ENCODE data around the gene CTDSP1.

The CTDSP1 gene

GRCh38 chr2:218399391-218400166 lies at the start of gene CTDSP1:
Gene CTDSP1 (plus strand): TSS chr2:218399868. CDS start chr2:218400091, 223 bp downstream.
- TF ChIP-seq, protein P1, sequence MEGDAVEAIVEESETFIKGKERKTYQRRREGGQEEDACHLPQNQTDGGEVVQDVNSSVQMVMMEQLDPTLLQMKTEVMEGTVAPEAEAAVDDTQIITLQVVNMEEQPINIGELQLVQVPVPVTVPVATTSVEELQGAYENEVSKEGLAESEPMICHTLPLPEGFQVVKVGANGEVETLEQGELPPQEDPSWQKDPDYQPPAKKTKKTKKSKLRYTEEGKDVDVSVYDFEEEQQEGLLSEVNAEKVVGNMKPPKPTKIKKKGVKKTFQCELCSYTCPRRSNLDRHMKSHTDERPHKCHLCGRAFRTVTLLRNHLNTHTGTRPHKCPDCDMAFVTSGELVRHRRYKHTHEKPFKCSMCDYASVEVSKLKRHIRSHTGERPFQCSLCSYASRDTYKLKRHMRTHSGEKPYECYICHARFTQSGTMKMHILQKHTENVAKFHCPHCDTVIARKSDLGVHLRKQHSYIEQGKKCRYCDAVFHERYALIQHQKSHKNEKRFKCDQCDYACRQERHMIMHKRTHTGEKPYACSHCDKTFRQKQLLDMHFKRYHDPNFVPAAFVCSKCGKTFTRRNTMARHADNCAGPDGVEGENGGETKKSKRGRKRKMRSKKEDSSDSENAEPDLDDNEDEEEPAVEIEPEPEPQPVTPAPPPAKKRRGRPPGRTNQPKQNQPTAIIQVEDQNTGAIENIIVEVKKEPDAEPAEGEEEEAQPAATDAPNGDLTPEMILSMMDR (IDR thresholded peaks at IDR 0.05; ENCODE audit: insufficient read depth, low read length, poor library complexity, severe bottlenecking), result no peak
- Histone ChIP-seq H3K27me3 (replicated peaks; ENCODE audit: control insufficient read depth, insufficient read depth, low read length) (no peaks in the 10 kb centered on the region), H3K4me3 (replicated peaks; ENCODE audit: low read depth, low read length) (peak within 1 kb of the TSS; percentile 88), H3K36me3 (ENCODE audit: control insufficient read depth, insufficient read depth, low read length) (peaks cover 10% of the 10 kb centered on the region)
- peak; percentile 96 for DNase-seq (ENCODE audit: extremely low read depth, insufficient read length)

GRCh38 chr2:218354045-218354444 lies 45.6 kb upstream of the CTDSP1 start:
- H3K4me3 ChIP-seq (replicated peaks; ENCODE audit: low read depth, low read length), result no peak overlapping the region
- H3K36me3 ChIP-seq (ENCODE audit: control insufficient read depth, insufficient read depth, low read length), result no peaks in the 10 kb centered on the region
- DNase-seq (ENCODE audit: extremely low read depth, insufficient read length), result no peak
- TF ChIP-seq, protein P1 (IDR thresholded peaks at IDR 0.05; ENCODE audit: insufficient read depth, low read length, poor library complexity, severe bottlenecking), result no peak
- H3K27me3 ChIP-seq (replicated peaks; ENCODE audit: control insufficient read depth, insufficient read depth, low read length), result no peaks in the 10 kb centered on the region

DNA sequence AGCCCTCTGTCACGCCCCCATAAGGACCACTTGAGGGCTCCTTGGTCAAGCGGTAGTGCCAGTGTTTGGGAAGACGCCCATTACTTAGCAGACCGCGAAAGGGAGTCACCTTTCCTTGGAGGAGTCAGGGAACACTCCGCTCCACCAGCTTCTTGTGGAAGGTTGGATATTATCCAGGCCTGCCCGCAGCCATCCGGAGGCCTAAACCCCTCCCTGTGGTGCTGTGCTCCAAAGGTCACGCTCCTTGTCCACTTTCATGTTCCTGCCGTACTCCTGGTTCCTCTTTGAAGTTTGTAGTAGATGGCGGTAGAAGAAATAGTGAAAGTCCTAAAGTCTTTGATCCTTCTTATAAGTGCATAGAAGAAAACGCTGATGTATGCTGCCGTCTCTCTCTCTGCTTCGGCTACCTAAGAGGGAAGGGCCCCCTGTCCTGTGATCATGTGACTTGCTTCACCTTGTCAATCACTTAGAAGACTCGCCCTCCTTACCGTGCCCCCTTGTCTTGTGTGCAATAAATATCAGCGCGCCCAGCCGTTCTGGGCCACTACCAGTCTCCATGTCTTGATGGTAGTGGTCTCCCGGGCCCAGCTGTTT lies 44.7 kb upstream of the CTDSP1 start:
- Histone ChIP-seq H3K4me3 (replicated peaks; ENCODE audit: low read depth, low read length) (no peak overlapping the region), H3K27me3 (replicated peaks; ENCODE audit: control insufficient read depth, insufficient read depth, low read length) (no peaks in the 10 kb centered on the region)
- TF ChIP-seq, protein P1 (IDR thresholded peaks at IDR 0.05; ENCODE audit: insufficient read depth, low read length, poor library complexity, severe bottlenecking), result no peak

GRCh38 chr2:218357236-218358177 lies 42.2 kb upstream of the CTDSP1 start:
- TF ChIP-seq, protein P1 (IDR thresholded peaks at IDR 0.05; ENCODE audit: insufficient read depth, low read length, poor library complexity, severe bottlenecking), result no peak
- no peak for DNase-seq (ENCODE audit: extremely low read depth, insufficient read length)
- no peak overlapping the region for H3K4me3 ChIP-seq (replicated peaks; ENCODE audit: low read depth, low read length)
- H3K36me3 ChIP-seq (ENCODE audit: control insufficient read depth, insufficient read depth, low read length), result no peaks in the 10 kb centered on the region
- no peaks in the 10 kb centered on the region for H3K27me3 ChIP-seq (replicated peaks; ENCODE audit: control insufficient read depth, insufficient read depth, low read length)

More for the DNA sequence above, 44.7 kb upstream of the CTDSP1 start:
- no peak for DNase-seq (ENCODE audit: extremely low read depth, insufficient read length)
- H3K36me3 ChIP-seq (ENCODE audit: control insufficient read depth, insufficient read depth, low read length), result no peaks in the 10 kb centered on the region

- no peak overlapping the region for H3K4me3 ChIP-seq (replicated peaks; ENCODE audit: low read depth, low read length)
- H3K36me3 ChIP-seq (ENCODE audit: control insufficient read depth, insufficient read depth, low read length), result no peaks in the 10 kb centered on the region
- no peak for DNase-seq (ENCODE audit: extremely low read depth, insufficient read length)
- no peaks in the 10 kb centered on the region for H3K27me3 ChIP-seq (replicated peaks; ENCODE audit: control insufficient read depth, insufficient read depth, low read length)
- TF ChIP-seq, protein P1 (IDR thresholded peaks at IDR 0.05; ENCODE audit: insufficient read depth, low read length, poor library complexity, severe bottlenecking), result no peak
These were observed 39.2 kb upstream of the CTDSP1 start for GRCh38 chr2:218360453-218360852.

Measured in GM06990 (cell line).